Heart left ventricle (tissue), 16 donors: Measurements from ENCODE around the gene TUBD1. TPM values are rescaled to one million over a fixed set of nuclear protein-coding genes. Genes with fewer than 3 reads are reported as not detected.
A peak's percentile ranks its signal among the peaks of the same experiment; 100 is the strongest.

Experiments used
- ATAC-seq, 4 donors: fragments of 200-7000 bp; cut with Tn5 transposase; one replicate each; pipeline ENCODE4 v1.9.1; 2020 to 2022; ENCODE audit warnings: moderate library complexity in 4 of 4, mild to moderate bottlenecking in 3 of 4, moderate number of reproducible peaks in 1 of 4
- DNase-seq, 5 donors: peaks; one replicate each; pipeline ENCODE4 v3.0.0-alpha.2; 2020
- H3K27ac ChIP-seq, 12 donors: fragments of 200-600 bp; sonication (generic) in 4 of 12; one replicate each; pipeline versions ENCODE4 v1.5.0 to v1.8.0; 2016 to 2022; ENCODE audit warnings: mild to moderate bottlenecking in 2 of 12
- H3K27me3 ChIP-seq, 9 donors: fragments of 200-600 bp; sonication (generic) in 2 of 9; one replicate each; pipeline versions ENCODE4 v1.5.1 to v1.8.0; 2016 to 2022; ENCODE audit warnings: mild to moderate bottlenecking in 3 of 9
- H3K36me3 ChIP-seq, 9 donors: fragments of 200-600 bp; sonication (generic) in 2 of 9; one replicate each; pipeline versions ENCODE4 v1.5.0 to v1.8.0; 2018 to 2022; ENCODE audit warnings: mild to moderate bottlenecking in 2 of 9
- H3K4me1 ChIP-seq, 12 donors: fragments of 200-600 bp; sonication (generic) in 4 of 12; one replicate each; pipeline versions ENCODE4 v1.5.0 to v1.8.0; 2016 to 2022; ENCODE audit warnings: mild to moderate bottlenecking in 3 of 12
- H3K4me3 ChIP-seq, 12 donors: fragments of 200-600 bp; sonication (generic) in 4 of 12; one replicate each; pipeline versions ENCODE4 v1.5.0 to v1.8.0; 2017 to 2022; ENCODE audit warnings: mild to moderate bottlenecking in 9 of 12, moderate library complexity in 4 of 12
- H3K9me3 ChIP-seq, 12 donors: fragments of 200-600 bp; sonication (generic) in 4 of 12; one replicate each; pipeline versions ENCODE4 v1.5.0 to v1.8.0; 2016 to 2022; ENCODE audit warnings: mild to moderate bottlenecking in 1 of 12
- POLR2A ChIP-seq, 2 donors: fragments of 450-650 bp; IDR thresholded peaks; one replicate each; pipeline ENCODE4 v1.6.1; 2017; ENCODE audit warnings: antibody characterized with exemption in 2 of 2, mild to moderate bottlenecking in 2 of 2, moderate library complexity in 2 of 2
- WGBS, 4 donors: extraction: QIAGEN DNeasy Blood & Tissue Kit in 2 of 4; methylation state at CpG; one replicate each; pipeline versions ENCODE4 v1.1.5 to v1.1.7; 2013 to 2018; 5-methylcytosine and 5-hydroxymethylcytosine counted together
- intact Hi-C, 10 donors: fragments of 100-400 bp; cut with DNase I; formaldehyde crosslinking; loops; one replicate each; pipeline versions ENCODE4 v1.11.1 to v1.14.2; 2022
- polyA plus RNA-seq, 2 donors: library from polyadenylated mRNA; stranded (reverse); fragments of 200-250 nt; gene quantifications; one replicate each; pipeline ENCODE4 v1.2.3, GENCODE V29; 2013
- total RNA-seq, 9 donors: library from RNA; depleted of rRNA in 2 of 9; stranded (reverse); fragments of >200 nt in 2 of 9; fragmentation: NEBNext Ultra II Directional in 3 of 9; extraction: Animal tissue kit (Norgen Biotek cat#: 25700) in 3 of 9; gene quantifications; one replicate each; pipeline versions ENCODE4 v1.1.0 to v1.2.4, GENCODE V29; 2016 to 2023
- TF ChIP-seq, protein P1 (sequence below), 12 donors: fragments of 200-600 bp; sonication (generic) in 4 of 12; IDR thresholded peaks; one replicate each; pipeline versions ENCODE4 v1.5.0 to v1.8.0; 2018 to 2022; ENCODE audit warnings: antibody characterized with exemption in 12 of 12, mild to moderate bottlenecking in 5 of 12
- donor health status: ischemic (EF 13 %, LVEDD 7.1; RV severe dilation, severe dysfunction).
- donor health status: healthy with polysubstance abuse.
- donor health status: DM: no; HTN: yes; CAD: no.
- donor health status: DM: no; HTN: no; CAD: no.
- donor health status: ischemic (EF 25% LVEDD 6.9; RV normal size, moderate dysfunction).
- donor health status: ischemic (EF 25% LVEDD 5.7; RV mildly dilated, moderate dysfunction).
- donor health status: healthy.
- donor health status: DM: yes; HTN: yes; CAD: no.
- donor health status: ischemic (EF 35%, LVEDD 5.7; RV mildly dilated, moderate dysfunction).
- donor health status: nonischemic (EF 11% LVEDD 7.7; RV severe dilation, severe dysfunction).
- donor health status: DM: yes; HTN: yes; CAD: no.
- donor health status: PGD.
- donor health status: ischemic (EF 29% LVEDD 5.4; RV normal size, mild dysfunction).
- donor health status: nonischemic (EF 23%, LVEDD 6.1; RV moderate dilation, normal function).

TUBD1 gene
- total and polyA plus RNA-seq, 11 donors = 3.7 to 8.5 (median 6.2) TPM

- peaks cover 0 to 66% (median 31%) of the 10 kb centered on the region in 9 donors for H3K36me3 ChIP-seq
- intact Hi-C loops = no loop called here
- DNase-seq (no peak), ATAC-seq (no peak)
- H3K27ac ChIP-seq = no peak overlapping the region
- H3K9me3 ChIP-seq = no peaks in the 10 kb centered on the region
- no peaks in the 10 kb centered on the region for H3K4me1 ChIP-seq
- no peak for TF ChIP-seq POLR2A (IDR thresholded peaks at IDR 0.05)
- TF ChIP-seq, protein P1, sequence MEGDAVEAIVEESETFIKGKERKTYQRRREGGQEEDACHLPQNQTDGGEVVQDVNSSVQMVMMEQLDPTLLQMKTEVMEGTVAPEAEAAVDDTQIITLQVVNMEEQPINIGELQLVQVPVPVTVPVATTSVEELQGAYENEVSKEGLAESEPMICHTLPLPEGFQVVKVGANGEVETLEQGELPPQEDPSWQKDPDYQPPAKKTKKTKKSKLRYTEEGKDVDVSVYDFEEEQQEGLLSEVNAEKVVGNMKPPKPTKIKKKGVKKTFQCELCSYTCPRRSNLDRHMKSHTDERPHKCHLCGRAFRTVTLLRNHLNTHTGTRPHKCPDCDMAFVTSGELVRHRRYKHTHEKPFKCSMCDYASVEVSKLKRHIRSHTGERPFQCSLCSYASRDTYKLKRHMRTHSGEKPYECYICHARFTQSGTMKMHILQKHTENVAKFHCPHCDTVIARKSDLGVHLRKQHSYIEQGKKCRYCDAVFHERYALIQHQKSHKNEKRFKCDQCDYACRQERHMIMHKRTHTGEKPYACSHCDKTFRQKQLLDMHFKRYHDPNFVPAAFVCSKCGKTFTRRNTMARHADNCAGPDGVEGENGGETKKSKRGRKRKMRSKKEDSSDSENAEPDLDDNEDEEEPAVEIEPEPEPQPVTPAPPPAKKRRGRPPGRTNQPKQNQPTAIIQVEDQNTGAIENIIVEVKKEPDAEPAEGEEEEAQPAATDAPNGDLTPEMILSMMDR (IDR thresholded peaks at IDR 0.05) = no peak
- H3K4me3 ChIP-seq = no peak overlapping the region
- H3K27me3 ChIP-seq = no peaks in the 10 kb centered on the region
Observed at GRCh38 chr17:59872351-59872750, 20.4 kb downstream of the TUBD1 start.

- intact Hi-C loops = no loop called here
- ATAC-seq = no peak
- Histone ChIP-seq H3K4me3 (no peak overlapping the region), H3K4me1 (no peaks in the 10 kb centered on the region), H3K27ac (no peak overlapping the region), H3K27me3 (no peaks in the 10 kb centered on the region), H3K9me3 (no peaks in the 10 kb centered on the region), H3K36me3 (peaks cover 0 to 54% (median 22%) of the 10 kb centered on the region in 9 donors)
- 81 to 92% (median 86%) methylated on average over 8 of the region's 8 CpGs for WGBS, 4 donors
- DNase-seq = no peak
- TF ChIP-seq POLR2A (IDR thresholded peaks at IDR 0.05) = no peak
- TF ChIP-seq, protein P1 (IDR thresholded peaks at IDR 0.05) = no peak
Observed at GRCh38 chr17:59870482-59870881, 22.3 kb downstream of the TUBD1 start.

GRCh38 chr17:59869941-59870218 lies 22.9 kb downstream of the TUBD1 start:
- intact Hi-C loops = no loop called here
- DNase-seq (no peak), ATAC-seq (no peak)
- TF ChIP-seq, protein P1 (IDR thresholded peaks at IDR 0.05) = no peak
- TF ChIP-seq POLR2A (IDR thresholded peaks at IDR 0.05) = no peak
- H3K36me3 ChIP-seq = peaks cover 0 to 53% (median 17%) of the 10 kb centered on the region in 9 donors
- no peaks in the 10 kb centered on the region for H3K4me1 ChIP-seq
- H3K27me3 ChIP-seq = no peaks in the 10 kb centered on the region
- no peak overlapping the region for H3K27ac ChIP-seq
- no peaks in the 10 kb centered on the region for H3K9me3 ChIP-seq
- 21 to 30% (median 28%) methylated on average over 1 of the region's 1 CpG for WGBS, 4 donors
- H3K4me3 ChIP-seq = no peak overlapping the region

DNA sequence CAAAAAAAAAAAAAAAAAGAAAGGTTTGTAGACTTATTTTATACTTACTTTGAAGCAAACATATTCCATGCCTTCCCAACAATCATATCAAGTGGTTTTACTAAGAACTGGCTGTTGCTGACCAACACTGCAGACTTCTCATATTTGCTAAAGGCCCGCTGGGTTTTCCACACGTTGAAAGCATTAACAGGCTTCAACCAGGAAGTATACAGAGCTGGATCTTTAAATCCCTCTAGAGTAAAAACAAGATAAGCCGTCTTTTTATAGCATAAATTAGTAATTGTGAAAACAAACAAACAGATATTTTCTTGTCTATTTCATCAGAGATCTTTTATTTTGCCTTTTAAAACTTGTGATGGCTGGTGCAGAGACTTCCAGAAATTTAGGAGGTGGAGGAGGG lies 29.1 kb downstream of the TUBD1 start:
- WGBS, 4 donors = 63 to 74% (median 70%) methylated on average over 3 of the region's 3 CpGs
- Histone ChIP-seq H3K4me1 (peaks cover 0 to 6% (median 0%) of the 10 kb centered on the region in 12 donors), H3K27ac (peak overlapping the region in 2 of 12 donors; percentile 40 to 43), H3K36me3 (peaks cover 0 to 67% (median 28%) of the 10 kb centered on the region in 9 donors), H3K9me3 (no peaks in the 10 kb centered on the region), H3K4me3 (no peak overlapping the region), H3K27me3 (no peaks in the 10 kb centered on the region)
- DNase-seq = peak in 1 of 5 donors; percentile 40
- peak in 1 of 4 donors; percentile 55 for ATAC-seq
- TF ChIP-seq POLR2A (IDR thresholded peaks at IDR 0.05) = no peak
- TF ChIP-seq, protein P1 (IDR thresholded peaks at IDR 0.05) = no peak
- intact Hi-C loops = loop anchor here in 1 of 10 donors (5.0 kb wide), 1 partner anchor 111 kb away; no protein-coding TSS in a partner anchor
